Measurements from ENCODE around the gene COQ9.

COQ9 gene

GRCh38 chr16:57504491-57504890 lies 57.2 kb downstream of the COQ9 start:
- ATAC-seq = no peak
- TF ChIP-seq ISL1 (CRISPR knock-in tag; IDR thresholded peaks at IDR 0.05) (no peak), ZNF70 (CRISPR knock-in tag; IDR thresholded peaks at IDR 0.05) (peak; percentile 59)

DNA sequence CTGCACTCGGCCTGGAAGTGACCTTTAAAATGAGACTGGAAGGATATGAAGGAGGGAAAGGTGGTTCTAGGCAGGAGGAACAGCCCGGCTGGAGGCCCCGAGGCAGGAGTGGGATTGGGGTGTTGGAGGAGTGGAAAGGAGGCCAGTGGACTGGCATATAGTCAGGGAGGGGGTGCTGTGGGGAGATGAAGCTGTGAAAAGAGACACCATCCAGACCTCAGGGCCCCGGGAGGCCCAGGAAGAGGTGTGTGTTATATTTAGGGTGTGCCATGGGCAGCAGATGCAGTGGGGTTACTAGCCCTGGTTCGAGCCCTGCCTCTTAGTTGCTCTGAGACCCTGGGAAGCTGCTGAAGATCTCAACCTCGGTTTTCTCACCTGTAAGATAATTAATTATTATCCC lies 57.9 kb downstream of the COQ9 start:
- TF ChIP-seq ZNF8 (CRISPR knock-in tag; IDR thresholded peaks at IDR 0.05) (no peak), SNAI2 (CRISPR knock-in tag; IDR thresholded peaks at IDR 0.05) (no peak), GLIS3 (CRISPR knock-in tag; IDR thresholded peaks at IDR 0.05) (no peak), ZFP3 (CRISPR knock-in tag; IDR thresholded peaks at IDR 0.05) (no peak), POU6F1 (CRISPR knock-in tag; IDR thresholded peaks at IDR 0.05; ENCODE audit: borderline replicate concordance, low read depth) (no peak), BACH2 (CRISPR knock-in tag; IDR thresholded peaks at IDR 0.05; ENCODE audit: borderline replicate concordance) (no peak), ZFP30 (CRISPR knock-in tag; IDR thresholded peaks at IDR 0.05) (no peak), ISL1 (CRISPR knock-in tag; IDR thresholded peaks at IDR 0.05) (no peak), TCF4 (CRISPR knock-in tag; IDR thresholded peaks at IDR 0.05; ENCODE audit: borderline replicate concordance) (no peak), ARNTL (CRISPR knock-in tag; IDR thresholded peaks at IDR 0.05; ENCODE audit: borderline replicate concordance, low read depth) (no peak), ZC3H10 (CRISPR knock-in tag; IDR thresholded peaks at IDR 0.05) (no peak), ZNF70 (CRISPR knock-in tag; IDR thresholded peaks at IDR 0.05) (no peak), PPARA (CRISPR knock-in tag; IDR thresholded peaks at IDR 0.05; ENCODE audit: borderline replicate concordance) (no peak), CREB5 (CRISPR knock-in tag; IDR thresholded peaks at IDR 0.05; ENCODE audit: low read depth) (no peak), ESRRG (CRISPR knock-in tag; IDR thresholded peaks at IDR 0.05) (no peak), TOX (CRISPR knock-in tag; IDR thresholded peaks at IDR 0.05; ENCODE audit: borderline replicate concordance) (no peak)
- TF ChIP-seq, protein P1, sequence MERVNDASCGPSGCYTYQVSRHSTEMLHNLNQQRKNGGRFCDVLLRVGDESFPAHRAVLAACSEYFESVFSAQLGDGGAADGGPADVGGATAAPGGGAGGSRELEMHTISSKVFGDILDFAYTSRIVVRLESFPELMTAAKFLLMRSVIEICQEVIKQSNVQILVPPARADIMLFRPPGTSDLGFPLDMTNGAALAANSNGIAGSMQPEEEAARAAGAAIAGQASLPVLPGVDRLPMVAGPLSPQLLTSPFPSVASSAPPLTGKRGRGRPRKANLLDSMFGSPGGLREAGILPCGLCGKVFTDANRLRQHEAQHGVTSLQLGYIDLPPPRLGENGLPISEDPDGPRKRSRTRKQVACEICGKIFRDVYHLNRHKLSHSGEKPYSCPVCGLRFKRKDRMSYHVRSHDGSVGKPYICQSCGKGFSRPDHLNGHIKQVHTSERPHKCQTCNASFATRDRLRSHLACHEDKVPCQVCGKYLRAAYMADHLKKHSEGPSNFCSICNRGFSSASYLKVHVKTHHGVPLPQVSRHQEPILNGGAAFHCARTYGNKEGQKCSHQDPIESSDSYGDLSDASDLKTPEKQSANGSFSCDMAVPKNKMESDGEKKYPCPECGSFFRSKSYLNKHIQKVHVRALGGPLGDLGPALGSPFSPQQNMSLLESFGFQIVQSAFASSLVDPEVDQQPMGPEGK (CRISPR knock-in tag; IDR thresholded peaks at IDR 0.05; ENCODE audit: borderline replicate concordance) = no peak
- TF ChIP-seq, protein P2, sequence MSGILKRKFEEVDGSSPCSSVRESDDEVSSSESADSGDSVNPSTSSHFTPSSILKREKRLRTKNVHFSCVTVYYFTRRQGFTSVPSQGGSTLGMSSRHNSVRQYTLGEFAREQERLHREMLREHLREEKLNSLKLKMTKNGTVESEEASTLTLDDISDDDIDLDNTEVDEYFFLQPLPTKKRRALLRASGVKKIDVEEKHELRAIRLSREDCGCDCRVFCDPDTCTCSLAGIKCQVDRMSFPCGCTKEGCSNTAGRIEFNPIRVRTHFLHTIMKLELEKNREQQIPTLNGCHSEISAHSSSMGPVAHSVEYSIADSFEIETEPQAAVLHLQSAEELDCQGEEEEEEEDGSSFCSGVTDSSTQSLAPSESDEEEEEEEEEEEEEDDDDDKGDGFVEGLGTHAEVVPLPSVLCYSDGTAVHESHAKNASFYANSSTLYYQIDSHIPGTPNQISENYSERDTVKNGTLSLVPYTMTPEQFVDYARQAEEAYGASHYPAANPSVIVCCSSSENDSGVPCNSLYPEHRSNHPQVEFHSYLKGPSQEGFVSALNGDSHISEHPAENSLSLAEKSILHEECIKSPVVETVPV (CRISPR knock-in tag; IDR thresholded peaks at IDR 0.05) = no peak
- TF ChIP-seq, protein P3, sequence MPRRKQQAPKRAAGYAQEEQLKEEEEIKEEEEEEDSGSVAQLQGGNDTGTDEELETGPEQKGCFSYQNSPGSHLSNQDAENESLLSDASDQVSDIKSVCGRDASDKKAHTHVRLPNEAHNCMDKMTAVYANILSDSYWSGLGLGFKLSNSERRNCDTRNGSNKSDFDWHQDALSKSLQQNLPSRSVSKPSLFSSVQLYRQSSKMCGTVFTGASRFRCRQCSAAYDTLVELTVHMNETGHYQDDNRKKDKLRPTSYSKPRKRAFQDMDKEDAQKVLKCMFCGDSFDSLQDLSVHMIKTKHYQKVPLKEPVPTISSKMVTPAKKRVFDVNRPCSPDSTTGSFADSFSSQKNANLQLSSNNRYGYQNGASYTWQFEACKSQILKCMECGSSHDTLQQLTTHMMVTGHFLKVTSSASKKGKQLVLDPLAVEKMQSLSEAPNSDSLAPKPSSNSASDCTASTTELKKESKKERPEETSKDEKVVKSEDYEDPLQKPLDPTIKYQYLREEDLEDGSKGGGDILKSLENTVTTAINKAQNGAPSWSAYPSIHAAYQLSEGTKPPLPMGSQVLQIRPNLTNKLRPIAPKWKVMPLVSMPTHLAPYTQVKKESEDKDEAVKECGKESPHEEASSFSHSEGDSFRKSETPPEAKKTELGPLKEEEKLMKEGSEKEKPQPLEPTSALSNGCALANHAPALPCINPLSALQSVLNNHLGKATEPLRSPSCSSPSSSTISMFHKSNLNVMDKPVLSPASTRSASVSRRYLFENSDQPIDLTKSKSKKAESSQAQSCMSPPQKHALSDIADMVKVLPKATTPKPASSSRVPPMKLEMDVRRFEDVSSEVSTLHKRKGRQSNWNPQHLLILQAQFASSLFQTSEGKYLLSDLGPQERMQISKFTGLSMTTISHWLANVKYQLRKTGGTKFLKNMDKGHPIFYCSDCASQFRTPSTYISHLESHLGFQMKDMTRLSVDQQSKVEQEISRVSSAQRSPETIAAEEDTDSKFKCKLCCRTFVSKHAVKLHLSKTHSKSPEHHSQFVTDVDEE (CRISPR knock-in tag; IDR thresholded peaks at IDR 0.05) = no peak

DNA sequence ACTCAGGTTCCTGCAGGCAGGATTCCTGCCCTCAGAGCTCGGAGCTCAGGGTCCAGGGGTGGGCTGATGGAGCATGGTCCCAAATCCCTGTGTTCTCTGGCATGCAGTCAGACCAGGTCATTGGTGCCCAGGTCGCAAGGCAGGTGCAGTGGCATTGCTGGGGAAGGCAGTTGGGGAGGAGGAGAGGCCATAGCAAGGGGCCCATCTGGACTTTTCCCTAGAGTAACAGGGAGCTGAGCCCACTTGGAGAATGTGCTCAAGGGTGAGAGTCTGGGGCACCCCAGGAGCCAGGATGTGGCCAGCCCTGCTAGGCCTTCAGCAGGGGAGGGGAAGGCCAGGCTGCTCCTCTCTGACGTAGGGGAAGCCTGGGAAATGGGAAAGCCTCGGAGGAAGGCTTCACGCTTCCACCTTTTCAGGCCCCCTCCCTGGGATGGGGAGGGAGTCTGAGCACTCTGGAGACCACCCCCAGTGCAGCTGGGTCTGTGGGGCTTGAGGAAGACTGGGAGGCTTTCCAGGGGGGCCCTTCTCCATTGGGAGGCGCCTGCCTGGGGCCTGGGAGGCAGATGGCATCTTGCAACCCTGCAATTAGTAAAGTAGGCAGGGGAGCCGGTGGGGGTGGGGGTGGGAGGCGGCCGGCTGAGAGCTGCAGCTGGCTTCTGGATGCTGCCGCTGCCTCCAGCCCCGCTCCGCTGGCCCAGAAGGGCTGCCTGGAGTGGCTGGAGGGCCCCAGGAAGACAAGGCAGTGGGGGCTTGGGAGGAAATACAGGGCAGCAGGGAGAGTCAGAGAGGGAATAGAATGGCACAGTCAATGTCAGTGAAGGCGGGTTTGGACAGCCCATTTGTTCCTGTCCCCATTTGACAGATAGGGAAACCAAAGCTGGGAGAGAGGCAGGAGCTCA lies 60.1 kb downstream of the COQ9 start:
- TF ChIP-seq TCF4 (CRISPR knock-in tag; IDR thresholded peaks at IDR 0.05; ENCODE audit: borderline replicate concordance) (no peak), ZFP3 (CRISPR knock-in tag; IDR thresholded peaks at IDR 0.05) (peak; percentile 54; the same call in 1 of the 2 replicates)
- ATAC-seq = peak; percentile 8; the same call in 2 of the 3 replicates

More for the DNA sequence above, 57.9 kb downstream of the COQ9 start:
- no peak for ATAC-seq

All from SK-N-SH treated with all-trans-retinoic acid at 6 μM for 48 hours (cell line).